Stimulated activated CD8-positive, alpha-beta memory T cell treated with anti-CD3 and anti-CD28 coated beads, Interleukin-2, amount 100 ng/mL, for 1 hour (primary cell): ENCODE measurements around the gene ADAMTSL5.
"Not testable (repeated sequence)": the region's sequence is repeated elsewhere in the genome, so short reads cannot be mapped to it uniquely, and the experiment has no call there.

Experiments used
- DNase-seq, 2 donors: peaks; one replicate each; pipeline ENCODE4 v3.0.0-alpha.2; 2020; ENCODE audit warnings: low read depth in 2 of 2

The ADAMTSL5 gene

DNA sequence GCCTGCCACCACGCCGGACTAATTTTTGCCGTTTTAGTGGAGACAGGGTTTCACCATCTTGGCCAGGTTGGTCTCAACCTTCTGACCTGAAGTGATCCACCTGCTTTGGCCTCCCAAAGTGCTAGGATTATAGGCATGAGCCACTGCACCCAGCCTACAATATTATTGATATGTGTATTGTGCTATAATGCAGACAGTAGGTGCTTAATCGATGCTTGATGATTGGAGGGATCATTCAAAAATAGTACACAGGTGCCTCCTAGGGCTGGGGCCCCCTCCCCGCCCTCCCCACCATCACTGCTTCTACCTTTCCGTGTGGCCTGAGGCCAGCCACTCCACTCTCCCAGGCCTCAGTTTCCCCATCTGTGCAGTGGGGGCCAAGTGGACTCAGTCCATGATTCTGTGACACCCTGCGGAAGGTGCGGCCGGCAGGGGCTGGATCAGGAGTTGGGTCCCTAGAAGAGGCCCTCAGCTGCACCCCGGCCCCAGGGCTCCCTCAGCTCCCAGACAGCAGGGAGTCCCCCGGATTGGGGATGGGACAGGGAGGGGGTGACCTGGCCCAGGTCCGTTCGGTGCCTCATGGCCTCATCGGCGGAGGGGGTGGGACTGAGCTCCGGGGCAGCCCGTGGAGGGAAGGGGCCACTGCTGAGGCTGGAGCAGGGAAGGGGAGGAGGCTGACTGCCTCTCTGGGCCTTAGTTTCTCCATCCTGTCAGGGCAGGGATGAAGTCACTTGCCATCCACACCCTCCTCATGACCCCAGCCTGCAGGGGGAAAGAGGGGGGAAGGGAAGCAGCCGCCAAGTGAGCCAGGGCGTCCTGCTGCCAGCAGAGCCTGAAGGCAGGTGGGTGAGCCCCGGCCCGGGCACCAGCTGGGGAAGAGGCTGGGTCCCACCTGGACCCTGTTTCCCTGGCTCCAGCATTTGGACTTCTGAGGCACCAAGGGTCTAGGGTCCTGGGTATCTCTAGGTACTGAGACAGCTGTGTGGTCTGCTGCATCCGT lies 1.2 kb downstream of the ADAMTSL5 start:
- no peak for DNase-seq

DNA sequence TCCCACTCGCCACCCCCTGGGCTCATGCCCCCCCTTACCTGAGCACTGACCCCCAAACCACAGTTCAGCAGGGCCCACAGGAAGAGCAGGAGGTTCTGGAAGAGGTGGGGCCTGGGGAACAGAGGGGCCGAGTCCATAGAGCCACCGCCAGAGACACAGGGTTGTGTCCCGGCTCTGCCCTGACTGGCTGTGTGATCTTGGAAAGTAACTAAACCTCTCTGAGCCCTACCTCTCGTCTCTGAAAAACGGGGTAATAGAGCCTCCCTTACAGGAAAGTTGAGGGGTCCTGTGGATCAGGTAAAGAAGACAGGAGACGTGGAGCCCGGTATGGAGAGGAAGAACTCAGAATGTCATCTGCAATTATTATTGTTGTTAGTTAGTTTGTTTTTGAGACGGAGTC lies 2.0 kb downstream of the ADAMTSL5 start:
- no peak for DNase-seq

DNA sequence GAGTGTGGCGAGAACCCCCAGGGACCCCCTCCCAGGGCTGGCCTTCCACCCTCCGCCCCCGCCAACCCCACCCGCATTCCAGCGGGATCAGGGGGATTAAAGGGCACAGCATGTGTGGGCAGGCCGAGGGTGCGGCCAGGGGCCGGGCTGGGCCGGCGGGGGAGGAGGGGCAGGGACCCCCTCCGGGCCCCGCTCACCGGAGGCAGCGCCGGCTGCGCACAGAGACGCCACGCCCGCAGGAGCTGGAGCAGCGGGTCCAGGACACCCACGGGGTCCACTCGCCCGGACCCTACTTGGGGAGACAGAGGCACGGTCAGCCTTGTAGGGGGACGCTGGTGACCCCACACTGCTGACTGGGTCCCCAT lies 2.4 kb downstream of the ADAMTSL5 start:
- DNase-seq: no peak

DNA sequence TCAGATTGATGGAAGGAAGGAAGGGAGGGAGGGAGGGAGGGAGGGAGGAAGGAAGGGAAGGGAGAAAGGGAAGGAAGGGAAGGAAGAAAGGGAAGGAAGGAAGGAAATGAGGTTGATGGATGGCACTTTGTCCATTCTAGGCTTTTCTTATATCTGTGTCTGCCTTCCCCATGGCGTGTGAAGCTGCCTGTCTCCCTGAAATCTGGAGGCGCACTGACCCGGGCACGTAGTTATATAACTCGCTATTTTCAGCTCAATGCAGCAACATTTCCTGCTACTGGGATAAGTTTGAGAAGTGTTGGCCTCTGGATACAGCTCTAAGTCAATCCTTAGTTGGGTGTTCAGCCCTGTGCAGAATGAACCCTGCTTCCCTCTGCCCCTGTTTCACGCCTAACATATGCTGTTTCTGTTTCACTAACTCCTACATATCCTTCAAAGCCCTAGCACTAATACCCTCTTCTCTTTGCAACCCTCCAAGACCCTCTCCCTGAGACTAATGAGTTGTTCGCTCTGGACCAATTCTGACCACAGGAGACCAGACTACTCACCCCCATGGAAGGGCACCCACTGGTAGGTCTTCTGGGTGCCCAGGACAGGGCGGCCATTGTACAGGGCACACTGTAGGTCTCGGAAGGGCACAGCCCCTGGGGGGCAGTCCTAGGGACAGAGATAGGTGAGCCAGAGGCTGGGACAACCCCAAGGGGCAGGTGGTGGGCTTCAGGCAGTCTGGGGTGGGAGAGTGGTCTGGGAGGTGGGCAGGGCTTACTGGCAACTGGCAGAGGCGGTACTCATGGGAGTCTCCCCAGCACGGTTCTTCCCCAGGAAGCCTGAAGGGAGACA lies 3.0 kb downstream of the ADAMTSL5 start:
- no peak for DNase-seq

DNA sequence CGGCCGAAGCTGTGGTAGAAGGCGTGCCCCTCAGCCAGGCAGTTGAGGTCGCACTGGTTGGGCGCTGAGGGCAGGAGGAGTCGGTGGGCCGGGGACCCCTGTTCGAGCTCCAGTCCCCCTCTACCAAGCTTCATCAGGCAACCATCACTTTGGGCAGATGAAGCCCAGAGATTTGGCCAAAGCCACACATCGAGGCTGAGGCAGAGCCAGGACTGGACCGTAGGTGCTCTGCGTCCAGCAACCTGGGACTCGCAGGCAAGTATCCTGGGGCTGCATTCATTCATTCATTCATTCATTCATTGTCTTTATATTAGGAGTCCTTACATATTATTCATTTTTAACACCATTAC lies 4.3 kb downstream of the ADAMTSL5 start:
- no peak for DNase-seq

DNA sequence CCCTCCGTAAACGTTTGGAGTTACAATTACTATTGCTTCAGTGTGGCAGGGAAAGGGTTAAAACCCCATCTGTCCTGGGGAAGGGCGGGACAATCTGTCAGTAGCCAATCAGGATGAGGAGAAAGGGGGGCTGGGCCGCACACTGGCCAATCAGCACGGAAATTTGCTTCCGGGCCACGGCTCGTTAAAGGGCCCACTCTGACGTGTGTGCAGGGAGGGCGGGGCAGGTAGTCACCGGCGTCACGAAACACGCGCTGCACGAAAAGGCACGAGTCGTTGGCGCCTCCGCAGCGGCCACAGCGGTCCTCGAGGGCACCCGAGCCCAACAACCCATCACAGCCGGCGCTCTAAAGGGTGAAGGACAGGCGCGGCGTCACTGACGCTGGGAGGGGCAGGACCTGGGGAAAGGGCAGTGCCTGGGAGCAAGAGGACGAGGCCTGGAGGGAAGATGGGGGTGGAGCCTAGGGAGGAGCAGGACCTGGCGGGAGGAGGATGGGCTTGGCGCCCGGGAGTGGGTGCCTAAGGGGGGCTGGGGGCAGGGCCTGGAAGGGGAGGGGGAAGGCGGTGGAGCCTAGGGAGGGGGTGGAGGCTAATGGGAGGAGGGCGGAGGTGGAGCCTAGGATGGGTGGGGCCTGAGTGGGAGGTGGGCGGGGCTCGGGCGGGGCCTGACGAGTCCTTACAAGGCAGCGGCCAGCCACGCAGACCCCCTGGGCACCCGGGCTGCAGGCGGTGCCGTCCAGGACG lies 4.9 kb downstream of the ADAMTSL5 start:
- peak; percentile 72 to 82 for DNase-seq

DNA sequence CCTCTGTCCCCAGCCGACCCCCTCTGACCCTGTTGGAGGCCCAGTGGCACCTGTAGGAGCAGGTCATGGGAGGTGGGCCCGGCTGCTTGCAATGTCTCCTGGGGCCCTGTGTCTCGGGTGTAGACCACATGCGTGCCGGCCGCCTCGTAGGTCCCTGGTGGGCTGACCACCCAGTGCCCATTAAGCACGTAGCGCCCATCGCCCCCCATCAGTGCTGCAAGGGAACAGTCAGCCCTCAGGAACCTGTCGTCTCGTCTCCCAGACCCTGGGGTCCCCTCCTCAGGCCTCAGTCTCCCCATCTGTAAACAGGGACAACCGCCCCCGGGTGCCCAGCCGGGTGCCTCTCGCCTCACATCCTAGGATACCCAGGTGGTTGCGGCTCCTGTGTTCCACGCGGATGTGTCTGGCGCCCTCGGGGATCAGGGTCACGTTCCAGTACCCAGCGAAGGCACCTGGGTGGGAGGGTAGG lies 5.6 kb downstream of the ADAMTSL5 start:
- DNase-seq: no peak

DNA sequence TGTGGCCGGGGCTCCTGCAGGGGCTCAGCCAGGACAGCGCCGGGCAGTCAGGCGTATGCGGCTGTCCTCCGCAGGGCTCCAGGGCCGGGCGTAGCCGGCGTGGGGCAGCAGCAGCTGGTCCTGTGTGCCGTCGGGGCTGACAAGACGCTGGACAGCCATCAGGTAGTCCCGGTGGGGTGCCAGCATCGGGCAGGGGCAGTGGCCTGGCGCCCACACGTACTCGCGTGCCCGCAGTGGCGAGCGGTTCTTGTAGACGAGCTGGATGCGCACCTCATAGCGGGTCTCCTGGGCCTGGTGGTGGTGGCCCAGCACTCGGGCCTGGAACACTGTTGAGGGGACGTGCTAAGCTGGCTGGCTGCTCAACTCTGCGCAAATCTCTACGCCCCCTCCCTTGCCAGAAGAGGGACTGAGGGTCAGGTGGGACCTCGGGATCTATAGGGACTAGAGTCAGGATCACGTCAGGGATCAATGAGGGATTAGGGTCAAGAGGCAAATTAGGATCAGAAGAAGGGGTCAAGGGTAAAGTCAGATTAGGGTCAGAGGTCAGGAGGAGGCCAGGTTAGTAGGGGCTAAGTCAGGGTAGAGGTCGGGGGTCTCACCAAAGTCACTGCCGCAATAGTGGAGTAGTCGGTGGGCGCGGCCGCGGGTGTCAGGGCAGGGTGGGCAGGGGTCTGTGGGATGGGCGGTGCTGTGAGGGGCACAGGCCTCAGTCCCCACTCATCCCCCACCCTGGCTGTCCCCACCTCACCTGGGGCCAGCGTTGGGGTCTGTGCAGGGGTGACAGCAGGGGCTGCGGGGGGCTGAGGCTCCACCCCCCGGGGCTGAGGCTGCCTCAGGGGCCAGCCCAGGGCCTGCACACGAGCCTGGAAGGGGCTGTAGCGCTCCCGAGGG lies 6.6 kb downstream of the ADAMTSL5 start:
- DNase-seq: no peak

DNA sequence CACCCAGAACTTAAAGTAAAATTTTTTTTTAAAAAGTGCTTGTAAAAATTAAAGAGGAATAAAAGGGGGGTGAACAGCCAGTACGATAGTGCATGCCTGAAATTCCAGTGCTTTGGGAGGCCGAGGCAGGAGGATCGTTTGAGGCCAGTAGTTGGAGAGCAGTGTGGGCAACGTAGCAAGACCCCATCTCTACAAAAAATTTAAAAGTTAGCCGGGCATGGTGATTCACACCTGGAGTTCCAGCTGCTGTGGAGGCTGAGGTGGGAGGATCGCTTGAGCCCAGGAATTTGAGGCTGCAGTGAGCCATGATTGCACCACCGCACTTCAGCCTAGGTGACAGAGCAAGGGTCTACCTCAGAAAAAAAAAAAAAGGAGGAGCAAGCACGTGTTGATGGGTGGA lies 7.8 kb downstream of the ADAMTSL5 start:
- no peak for DNase-seq

DNA sequence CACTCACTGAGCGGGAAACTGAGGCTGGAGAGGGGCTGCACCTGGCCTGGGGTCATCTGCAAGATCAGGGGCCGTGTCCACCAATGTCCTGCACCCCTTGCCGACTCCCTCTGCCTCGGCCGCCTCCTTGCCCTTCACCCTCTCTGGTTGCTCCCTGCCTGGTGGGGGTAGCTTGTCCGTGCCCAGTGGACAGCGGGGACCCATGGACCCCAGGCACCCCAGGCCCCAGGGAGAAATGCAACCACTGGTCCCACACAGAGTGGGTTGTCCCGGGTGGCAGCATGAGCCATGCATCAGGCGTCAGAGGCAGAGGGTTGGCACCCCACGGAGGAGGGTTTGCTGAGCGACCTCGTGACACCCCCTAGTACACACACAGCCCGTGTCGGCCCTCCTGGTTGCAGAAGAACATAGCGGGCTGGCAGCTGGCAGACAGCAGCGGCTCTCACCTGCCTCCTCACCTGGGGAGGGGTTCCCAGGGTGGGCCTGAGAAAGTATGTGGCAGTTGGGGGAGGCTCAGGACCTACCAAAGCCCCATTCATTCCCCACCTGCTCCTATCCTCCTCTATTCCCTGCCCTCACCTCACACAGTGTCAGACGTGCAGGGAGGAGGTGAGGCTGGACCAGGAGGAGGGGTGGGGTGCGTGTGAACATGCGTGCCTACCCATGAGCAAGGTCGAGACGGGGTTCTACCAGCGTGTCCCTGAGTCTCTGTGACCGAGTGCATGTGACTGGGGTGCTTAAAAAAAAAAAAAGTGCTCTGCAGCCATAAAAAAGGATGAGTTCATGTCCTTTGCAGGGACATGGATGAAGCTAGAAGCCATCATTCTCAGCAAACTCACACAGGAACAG lies 8.7 kb downstream of the ADAMTSL5 start:
- no peak for DNase-seq

DNA sequence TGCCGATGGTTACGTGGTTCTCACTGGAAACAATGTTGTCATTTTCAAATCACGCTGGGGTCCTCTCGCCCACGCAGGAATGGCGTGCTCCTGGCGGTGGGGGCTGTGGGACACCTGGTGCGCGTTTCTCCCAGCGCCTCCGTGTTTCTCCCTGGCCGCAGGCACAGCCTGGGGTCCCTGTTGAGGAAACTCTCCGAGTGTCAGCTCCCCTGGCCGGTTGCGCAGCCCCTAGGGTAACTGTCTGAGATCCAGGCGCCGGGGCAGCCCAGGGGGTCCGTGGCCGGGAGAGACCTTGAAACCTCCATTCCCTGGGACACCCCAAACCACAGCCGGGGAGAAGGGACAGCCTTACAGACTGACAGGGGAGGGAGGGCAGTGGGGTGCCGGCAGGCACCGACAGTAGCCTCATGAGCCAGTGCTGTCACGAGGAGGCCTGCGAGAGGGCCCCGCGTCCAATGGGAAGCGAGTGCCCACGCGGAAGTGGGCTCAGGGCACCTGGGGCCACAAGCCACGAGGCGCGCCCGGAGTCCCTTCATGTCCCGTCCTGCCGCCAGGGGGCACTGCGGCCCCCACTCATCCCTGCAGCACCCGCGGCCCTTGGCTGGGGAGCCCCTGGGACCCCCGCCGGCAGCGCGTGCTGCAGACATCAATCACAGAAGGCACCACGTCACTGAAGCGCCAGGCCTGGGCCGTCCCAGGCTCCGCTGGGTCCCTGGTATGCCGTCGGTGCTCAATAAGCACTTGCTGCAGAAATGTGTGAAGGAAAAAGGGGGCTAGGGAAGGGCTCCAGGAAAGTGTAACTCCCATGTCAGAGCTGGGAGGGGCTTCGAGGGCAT lies 9.5 kb downstream of the ADAMTSL5 start:
- peak; percentile 25 to 33 for DNase-seq

DNA sequence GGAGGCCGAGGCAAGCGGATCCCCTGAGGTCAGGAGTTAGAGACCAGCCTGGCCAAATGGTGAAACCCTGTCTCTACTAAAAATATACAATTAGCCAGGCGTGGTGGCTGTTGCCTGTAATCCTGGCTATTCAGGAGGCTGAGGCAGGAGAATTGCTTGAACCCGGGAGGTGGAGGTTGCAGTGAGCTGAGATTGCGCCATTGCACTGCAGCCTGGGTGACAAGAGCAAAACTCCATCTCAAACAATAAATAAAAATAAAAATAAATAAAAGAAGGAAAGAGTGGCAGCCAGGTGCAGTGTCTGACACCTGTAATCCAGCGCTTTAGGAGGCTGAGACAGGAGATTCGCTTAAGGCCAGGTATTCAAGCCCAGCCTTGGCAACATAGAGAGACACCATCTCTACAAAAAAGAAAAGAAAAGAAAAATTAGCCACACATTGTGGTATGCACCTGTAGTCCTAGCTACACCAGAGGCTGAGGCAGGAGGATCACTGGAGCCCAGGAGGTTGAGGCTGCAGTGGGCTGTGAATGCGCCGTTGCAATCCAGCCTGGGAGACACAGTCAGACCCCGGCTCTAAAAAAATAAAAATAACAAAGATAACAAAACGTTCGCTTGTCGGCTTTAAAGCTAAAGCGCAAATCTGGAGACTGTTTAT lies 10.3 kb downstream of the ADAMTSL5 start:
- DNase-seq: no peak

DNA sequence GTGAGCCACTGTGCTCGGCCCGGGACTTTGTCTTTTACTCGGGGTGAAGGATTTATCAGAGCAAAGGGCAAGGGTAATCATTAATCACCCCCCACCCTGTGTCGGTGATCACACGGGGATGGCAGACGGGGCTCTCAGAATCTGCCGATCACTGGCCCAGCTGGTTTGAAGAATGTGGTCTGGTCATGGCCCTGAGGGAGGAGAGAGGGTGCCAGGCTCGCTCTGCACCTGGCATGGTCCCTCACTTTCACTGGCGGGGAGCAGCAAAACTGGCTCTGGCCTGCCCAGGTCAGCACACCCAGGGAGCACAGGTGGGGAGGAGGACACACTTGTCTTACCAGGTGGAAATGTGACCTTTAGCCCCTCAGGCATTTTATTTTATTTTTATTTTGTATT lies 11.6 kb downstream of the ADAMTSL5 start:
- no peak for DNase-seq

DNA sequence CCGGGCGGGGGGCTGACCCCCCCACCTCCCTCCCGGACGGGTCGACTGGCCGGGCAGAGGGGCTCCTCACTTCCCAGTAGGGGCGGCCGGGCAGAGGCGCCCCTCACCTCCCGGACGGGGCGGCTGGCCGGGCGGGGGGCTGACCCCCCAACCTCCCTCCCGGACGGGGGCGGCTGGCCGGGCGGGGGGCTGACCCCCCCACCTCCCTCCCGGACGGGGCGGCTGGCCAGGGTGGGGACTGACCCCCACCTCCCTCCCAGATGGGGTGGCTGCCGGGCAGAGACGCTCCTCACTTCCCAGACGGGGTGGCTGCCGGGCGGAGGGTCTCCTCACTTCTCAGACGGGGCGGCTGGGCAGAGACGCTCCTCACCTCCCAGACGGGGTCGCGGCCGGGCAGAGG lies 13.6 kb downstream of the ADAMTSL5 start:
- not testable (repeated sequence) for DNase-seq

DNA sequence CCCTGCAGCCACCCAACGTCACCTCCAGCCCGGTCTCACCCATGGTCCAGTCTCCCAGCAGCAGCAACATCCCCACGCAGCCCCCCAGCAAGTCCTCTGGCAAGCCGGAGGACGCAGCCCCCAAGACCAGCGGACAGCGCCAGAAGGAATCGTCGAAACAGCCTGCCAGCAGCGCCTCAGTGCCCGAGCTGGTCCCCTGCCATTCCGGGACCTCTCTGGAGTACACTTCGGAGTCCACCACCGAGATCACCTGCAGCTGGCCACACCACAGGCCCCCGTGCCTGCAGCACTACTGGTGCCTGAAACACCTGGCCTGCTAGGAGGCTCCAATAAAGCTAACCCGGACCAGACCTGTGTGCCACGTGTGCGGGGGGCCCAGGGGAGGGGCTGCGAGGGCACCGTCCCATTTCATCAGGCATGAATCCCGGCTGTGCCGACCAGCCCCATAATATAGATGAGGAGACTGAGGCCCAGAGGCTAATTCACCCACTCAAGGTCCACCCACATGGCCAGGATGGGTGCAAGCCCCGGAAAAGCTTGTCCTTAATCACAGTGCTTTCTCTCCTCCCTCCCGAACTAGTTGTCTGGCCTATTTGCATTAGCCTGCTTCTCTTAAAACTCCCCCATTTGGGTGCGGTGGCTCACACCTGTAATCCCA lies 15.1 kb downstream of the ADAMTSL5 start:
- DNase-seq: no peak

DNA sequence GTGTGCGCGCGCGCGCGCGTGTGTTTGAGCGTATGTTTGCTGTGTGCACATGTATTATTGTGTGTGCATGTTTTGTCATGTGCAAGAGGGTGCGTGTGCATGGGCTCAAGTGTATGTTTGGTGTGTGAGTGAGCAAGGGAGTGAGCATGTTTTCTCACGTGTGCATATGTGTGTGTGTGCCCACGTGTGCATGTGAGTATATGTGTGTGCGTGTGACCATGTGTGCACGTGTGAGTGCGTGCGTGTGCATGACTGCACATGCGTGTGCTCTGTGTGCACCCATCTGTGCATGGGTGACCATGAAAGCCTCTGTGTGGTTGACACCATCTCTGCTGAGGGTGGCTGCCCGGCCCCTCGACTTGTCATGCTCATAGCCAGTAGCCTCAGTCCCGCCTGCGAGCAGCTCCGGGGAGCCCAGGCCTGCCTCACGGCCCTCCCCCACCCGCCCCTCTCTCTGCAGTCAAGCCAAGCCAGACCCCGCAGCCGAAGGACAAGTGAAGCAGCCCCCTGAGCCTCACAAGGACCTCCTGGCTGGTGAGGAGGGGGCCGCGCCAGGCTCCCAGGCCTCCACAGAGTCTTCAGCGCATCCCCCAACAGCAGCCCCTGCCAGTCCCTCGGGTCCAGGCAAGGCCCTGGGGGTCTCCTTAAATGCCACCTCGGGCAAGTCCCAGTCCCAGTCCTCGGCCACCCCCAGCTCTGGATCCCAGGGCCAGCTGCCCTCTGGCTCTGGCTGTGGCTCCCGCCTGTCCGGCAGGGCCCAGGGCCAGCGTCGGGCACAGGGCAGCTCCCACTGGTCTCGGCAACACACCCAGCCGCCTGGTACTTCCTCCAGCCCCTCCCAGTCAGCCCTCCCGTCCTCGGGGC lies 15.9 kb downstream of the ADAMTSL5 start:
- DNase-seq: no peak
